HFFc6 (cell line): ENCODE data around the gene HOXD10. TPM values are rescaled to one million over a fixed set of nuclear protein-coding genes. Genes with fewer than 3 reads are reported as not detected.

Experiments used
- DNase-seq: peaks from one replicate; pipeline ENCODE4 v3.0.0-alpha.2; 2018
- H3K27ac Mint-ChIP-seq: 2 replicates; pipeline ENCODE4 v1.8.0; 2020; ENCODE audit warnings: mild to moderate bottlenecking, mixed read lengths
- H3K27me3 Mint-ChIP-seq: 2 replicates; pipeline ENCODE4 v1.8.0; 2021; ENCODE audit warnings: mild to moderate bottlenecking, moderate library complexity, mixed read lengths; ENCODE audit not compliant: insufficient read depth
- H3K36me3 Mint-ChIP-seq: 2 replicates; pipeline ENCODE4 v1.8.0; 2021; ENCODE audit warnings: low read depth, mixed read lengths
- H3K4me1 Mint-ChIP-seq: 2 replicates; pipeline ENCODE4 v1.8.0; 2020; ENCODE audit warnings: low read depth, mixed read lengths
- H3K4me3 Mint-ChIP-seq: 2 replicates; pipeline ENCODE4 v1.8.0; 2020; ENCODE audit warnings: mild to moderate bottlenecking, moderate library complexity, mixed read lengths
- H3K9me3 Mint-ChIP-seq: 2 replicates; pipeline ENCODE4 v1.8.0; 2020; ENCODE audit warnings: mild to moderate bottlenecking, mixed read lengths
- total RNA-seq, 6 experiments: library from RNA; stranded (reverse); fragmentation: NEBNext Ultra II Directional; extraction: Animal tissue kit (Norgen Biotek cat#: 25700); gene quantifications; 2 replicates in 1 of 6; 3 replicates in 5 of 6; pipeline ENCODE4 v1.2.3, GENCODE V29; 2021
- TF ChIP-seq, protein P1 (sequence below): fragments of 200-600 bp; sonication (generic); IDR thresholded peaks from 2 replicates; pipeline ENCODE4 v1.5.0; 2021; ENCODE audit warnings: antibody characterized with exemption, mild to moderate bottlenecking

The HOXD10 gene
- total RNA-seq, 6 experiments from 2014 or later = 10.9 to 14.5 (median 12.8) TPM

DNA sequence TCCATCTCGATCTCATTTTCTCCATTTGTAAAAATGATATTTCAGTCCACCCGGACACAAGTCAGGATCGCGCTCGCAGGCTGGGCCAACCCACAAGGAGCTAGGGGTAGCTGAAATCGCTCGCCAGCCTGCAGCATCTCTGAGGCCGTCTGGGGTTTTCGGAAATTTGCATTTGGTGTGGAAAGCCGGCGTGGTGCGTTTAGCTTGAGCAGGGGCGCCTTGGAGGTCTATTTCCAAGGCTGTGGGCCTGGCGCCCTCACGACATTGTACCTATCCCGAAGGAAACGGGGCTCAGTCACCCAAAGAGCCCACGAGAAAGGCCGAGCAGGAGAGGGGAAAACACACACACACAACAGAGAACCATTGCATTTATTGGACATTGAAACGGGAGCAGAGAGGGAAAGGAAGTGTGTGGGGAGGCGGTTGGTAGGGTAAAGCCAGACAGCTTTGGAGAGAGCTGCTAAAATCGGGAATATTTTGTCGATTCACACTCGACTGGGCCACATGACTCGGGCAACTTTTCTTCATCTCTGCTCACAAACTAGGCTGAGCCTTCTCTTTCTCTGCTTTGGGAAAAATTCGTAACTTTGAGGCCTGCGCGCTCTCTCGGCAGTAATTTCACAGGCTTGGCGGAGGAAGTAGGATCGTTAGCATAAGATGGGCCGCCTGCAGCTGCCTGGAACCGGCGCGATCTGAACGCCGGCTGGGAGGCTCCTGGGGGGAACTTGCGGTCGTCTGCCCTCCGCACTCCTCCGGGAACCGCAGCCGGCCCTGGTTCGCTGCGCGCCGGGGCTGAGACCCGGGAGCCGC, 11.8 kb downstream of the HOXD10 start:
- Mint-ChIP-seq H3K4me3 (peak overlapping the region; percentile 73), H3K27me3 (peaks cover 36% of the 10 kb centered on the region), H3K27ac (peak overlapping the region; percentile 11; the same call in 1 of the 2 replicates), H3K36me3 (peaks cover 16% of the 10 kb centered on the region; the same call in 1 of the 2 replicates), H3K9me3 (no peaks in the 10 kb centered on the region), H3K4me1 (peaks cover 52% of the 10 kb centered on the region)
- DNase-seq = no peak
- TF ChIP-seq, protein P1, sequence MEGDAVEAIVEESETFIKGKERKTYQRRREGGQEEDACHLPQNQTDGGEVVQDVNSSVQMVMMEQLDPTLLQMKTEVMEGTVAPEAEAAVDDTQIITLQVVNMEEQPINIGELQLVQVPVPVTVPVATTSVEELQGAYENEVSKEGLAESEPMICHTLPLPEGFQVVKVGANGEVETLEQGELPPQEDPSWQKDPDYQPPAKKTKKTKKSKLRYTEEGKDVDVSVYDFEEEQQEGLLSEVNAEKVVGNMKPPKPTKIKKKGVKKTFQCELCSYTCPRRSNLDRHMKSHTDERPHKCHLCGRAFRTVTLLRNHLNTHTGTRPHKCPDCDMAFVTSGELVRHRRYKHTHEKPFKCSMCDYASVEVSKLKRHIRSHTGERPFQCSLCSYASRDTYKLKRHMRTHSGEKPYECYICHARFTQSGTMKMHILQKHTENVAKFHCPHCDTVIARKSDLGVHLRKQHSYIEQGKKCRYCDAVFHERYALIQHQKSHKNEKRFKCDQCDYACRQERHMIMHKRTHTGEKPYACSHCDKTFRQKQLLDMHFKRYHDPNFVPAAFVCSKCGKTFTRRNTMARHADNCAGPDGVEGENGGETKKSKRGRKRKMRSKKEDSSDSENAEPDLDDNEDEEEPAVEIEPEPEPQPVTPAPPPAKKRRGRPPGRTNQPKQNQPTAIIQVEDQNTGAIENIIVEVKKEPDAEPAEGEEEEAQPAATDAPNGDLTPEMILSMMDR = no peak

DNA sequence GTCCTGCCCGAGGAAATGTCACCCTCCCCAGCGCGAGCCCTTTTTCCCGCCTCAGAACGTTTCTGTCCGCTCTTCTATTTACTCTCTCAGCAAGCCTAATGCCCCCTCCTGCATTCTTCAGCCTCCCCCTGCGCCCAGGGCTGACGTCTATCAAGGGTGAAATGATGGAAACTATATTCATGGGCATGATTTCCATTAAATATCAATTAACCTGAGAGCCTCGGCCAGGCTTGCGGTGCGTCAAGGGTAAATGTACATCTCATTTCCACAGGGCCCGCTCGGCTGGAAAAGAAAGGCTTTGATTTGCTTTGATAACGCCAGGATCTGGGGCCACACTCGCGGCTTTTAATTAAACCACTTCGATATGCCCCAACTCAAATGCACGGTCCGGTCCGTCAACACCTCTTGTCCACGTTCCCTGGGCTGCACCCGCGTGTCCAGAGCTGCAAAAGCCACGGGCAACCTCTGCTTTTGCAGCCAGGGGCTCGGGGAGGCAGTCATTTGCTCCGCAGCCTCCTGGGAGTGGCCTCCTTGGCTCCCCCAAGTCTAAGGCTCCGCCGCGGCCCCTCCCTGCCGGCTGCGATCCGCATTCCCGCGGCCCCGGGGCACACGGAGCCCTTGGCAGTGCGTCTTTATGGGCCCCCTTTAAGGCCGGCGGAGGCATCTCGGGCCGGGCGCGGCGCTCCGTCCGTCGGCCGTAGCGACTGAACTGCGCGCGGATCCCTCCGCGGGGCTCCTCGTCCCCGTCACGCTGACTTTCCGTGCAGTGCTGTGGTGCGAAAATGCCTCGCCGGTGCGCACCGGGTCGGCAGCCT, 12.6 kb downstream of the HOXD10 start, which contains the start of gene HOXD8:
TSS of gene HOXD8 (plus strand) at position 724 of the 815 bp plus-strand sequence. CDS start 662 bp downstream, outside the sequence.
- Mint-ChIP-seq H3K27ac (peak within 1 kb of the TSS; percentile 61; the same call in 1 of the 2 replicates), H3K9me3 (no peaks in the 10 kb centered on the region), H3K36me3 (peaks cover 16% of the 10 kb centered on the region; the same call in 1 of the 2 replicates), H3K4me1 (peaks cover 52% of the 10 kb centered on the region), H3K27me3 (peaks cover 35% of the 10 kb centered on the region), H3K4me3 (peak within 1 kb of the TSS; percentile 90)
- peak; percentile 56 for DNase-seq
- TF ChIP-seq, protein P1 = no peak

DNA sequence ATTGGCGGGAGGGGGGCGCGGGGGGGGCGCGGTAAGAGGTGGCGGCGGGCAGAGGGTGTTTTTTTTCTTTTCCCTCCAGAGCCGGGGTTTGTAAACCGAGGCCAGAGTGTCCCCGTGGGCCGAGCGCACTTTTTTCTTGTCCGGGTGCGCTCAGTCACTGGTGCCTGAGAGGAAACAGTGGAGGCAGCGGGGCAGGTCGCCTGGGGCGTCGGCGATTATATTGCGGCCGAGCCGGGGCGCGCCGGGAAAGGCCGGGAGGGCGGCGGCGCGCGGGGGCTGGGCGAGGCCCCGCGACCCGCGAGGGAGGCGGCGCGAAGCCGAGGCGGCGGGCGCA, 13.2 kb downstream of the HOXD10 start:
- TF ChIP-seq, protein P1 = no peak
- Mint-ChIP-seq H3K4me3 (peak overlapping the region; percentile 68), H3K36me3 (peaks cover 16% of the 10 kb centered on the region; the same call in 1 of the 2 replicates), H3K4me1 (peaks cover 52% of the 10 kb centered on the region), H3K27me3 (peaks cover 32% of the 10 kb centered on the region), H3K9me3 (no peaks in the 10 kb centered on the region), H3K27ac (no peak overlapping the region)
- DNase-seq = no peak

DNA sequence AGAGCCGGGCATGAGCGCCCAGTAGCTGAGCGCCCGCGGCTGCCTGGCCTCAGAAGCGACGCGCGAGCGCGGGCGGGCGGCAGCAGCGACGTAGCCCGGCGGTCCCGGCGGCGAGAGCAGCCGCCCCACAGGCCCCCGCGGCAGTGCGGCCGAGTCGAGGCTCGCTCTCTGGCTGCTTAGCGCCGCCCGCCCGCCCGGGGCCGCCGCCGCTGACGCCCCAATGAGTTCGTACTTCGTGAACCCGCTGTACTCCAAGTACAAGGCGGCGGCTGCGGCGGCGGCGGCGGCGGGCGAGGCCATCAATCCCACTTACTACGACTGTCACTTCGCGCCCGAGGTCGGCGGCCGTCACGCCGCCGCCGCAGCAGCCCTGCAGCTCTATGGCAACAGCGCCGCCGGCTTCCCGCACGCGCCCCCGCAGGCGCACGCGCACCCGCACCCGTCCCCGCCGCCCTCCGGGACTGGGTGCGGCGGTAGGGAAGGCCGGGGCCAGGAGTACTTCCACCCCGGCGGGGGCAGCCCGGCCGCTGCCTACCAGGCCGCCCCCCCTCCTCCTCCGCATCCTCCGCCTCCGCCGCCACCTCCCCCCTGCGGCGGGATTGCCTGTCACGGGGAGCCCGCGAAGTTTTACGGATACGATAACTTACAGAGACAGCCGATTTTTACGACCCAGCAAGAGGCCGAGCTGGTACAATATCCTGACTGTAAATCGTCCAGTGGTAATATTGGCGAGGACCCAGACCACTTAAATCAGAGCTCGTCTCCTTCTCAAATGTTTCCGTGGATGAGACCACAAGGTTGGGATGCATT, 13.8 kb downstream of the HOXD10 start:
- H3K4me1 Mint-ChIP-seq = peaks cover 58% of the 10 kb centered on the region
- H3K9me3 Mint-ChIP-seq = no peaks in the 10 kb centered on the region
- TF ChIP-seq, protein P1 = peak; percentile 17; the same call in 1 of the 2 replicates
- H3K27ac Mint-ChIP-seq = peak overlapping the region; percentile 61; the same call in 1 of the 2 replicates
- H3K36me3 Mint-ChIP-seq = peaks cover 16% of the 10 kb centered on the region; the same call in 1 of the 2 replicates
- no peak for DNase-seq
- H3K27me3 Mint-ChIP-seq = peaks cover 32% of the 10 kb centered on the region
- peak overlapping the region; percentile 90 for H3K4me3 Mint-ChIP-seq
